H1 (cell line): ENCODE data around the gene NBAS. TPM values are rescaled to one million over a fixed set of nuclear protein-coding genes. Genes with fewer than 3 reads are reported as not detected.

Source experiments
- CTCF ChIA-PET: fragments of 300-600 bp; sonication (Branson Sonifier 250); formaldehyde crosslinking; loops from one replicate; lab custom pipeline; 2021; ENCODE audit not compliant: partially characterized antibody; lab: Charles Lee
- POLR2A ChIA-PET: fragments of 300-600 bp; sonication (Branson Sonifier 250); formaldehyde crosslinking; loops from one replicate; lab custom pipeline; 2021; ENCODE audit warnings: inconsistent platforms; ENCODE audit not compliant: partially characterized antibody; lab: Charles Lee
- DNase-seq, 2 experiments: peaks; one replicate each; pipeline versions ENCODE4 v3.0.0 to v3.0.0-alpha.2; 2010 to 2022; ENCODE audit warnings: low spot score in 2 of 2, low read depth in 1 of 2, mixed read lengths in 1 of 2
- FAIRE-seq: peaks from 2 replicates; lab custom pipeline; 2011; peaks lifted over from hg19 to GRCh38; lab: Jason Lieb, UNC
- H2AFZ ChIP-seq: 2 replicates; pipeline ENCODE4 v1.8.1; 2012; ENCODE audit warnings: low read length, inconsistent platforms
- H2AK5ac ChIP-seq: 2 replicates; pipeline ENCODE4 v1.6.1; 2013; ENCODE audit warnings: low read depth, low read length
- H2BK120ac ChIP-seq: replicated peaks from 2 replicates; pipeline ENCODE3; 2013; ENCODE audit warnings: low read depth, low read length, inconsistent platforms
- H2BK12ac ChIP-seq: 2 replicates; pipeline ENCODE4 v1.6.1; 2013; ENCODE audit warnings: low read depth, low read length
- H2BK15ac ChIP-seq: 2 replicates; pipeline ENCODE4 v1.6.1; 2013; ENCODE audit warnings: low read length
- H2BK20ac ChIP-seq: 2 replicates; pipeline ENCODE4 v1.6.1; 2013; ENCODE audit warnings: low read length
- H2BK5ac ChIP-seq: 2 replicates; pipeline ENCODE4 v1.6.1; 2013; ENCODE audit warnings: low read depth, low read length
- H3K14ac ChIP-seq: 2 replicates; pipeline ENCODE4 v1.6.1; 2013; ENCODE audit warnings: inconsistent platforms; ENCODE audit not compliant: insufficient read length
- H3K18ac ChIP-seq: 2 replicates; pipeline ENCODE4 v1.6.1; 2013; ENCODE audit warnings: low read length; ENCODE audit errors: extremely low read depth
- H3K23ac ChIP-seq: 2 replicates; pipeline ENCODE4 v1.6.1; 2013; ENCODE audit warnings: inconsistent platforms; ENCODE audit not compliant: insufficient read length
- H3K23me2 ChIP-seq: 2 replicates; pipeline ENCODE4 v1.6.1; 2013; ENCODE audit warnings: low read depth, low read length
- H3K27ac ChIP-seq: 2 replicates; pipeline ENCODE4 v1.6.1; 2011; ENCODE audit warnings: low read depth, low read length, inconsistent platforms
- H3K27me3 ChIP-seq, 4 experiments: replicated peaks in 1 of 4; 1 replicate in 1 of 4; 2 replicates in 3 of 4; pipeline versions ENCODE4 v1.6.1 to v1.8.1; 2011 to 2013; ENCODE audit warnings: low read length in 3 of 4, mild to moderate bottlenecking in 3 of 4, inconsistent platforms in 2 of 4, mixed read lengths in 2 of 4, moderate library complexity in 1 of 4; ENCODE audit not compliant: control insufficient read depth in 3 of 4, insufficient read depth in 3 of 4; ENCODE audit errors: extremely low read depth in 1 of 4
- H3K36me3 ChIP-seq, 4 experiments: 2 replicates each; pipeline versions ENCODE4 v1.6.1 to v1.8.1; 2011 to 2013; ENCODE audit warnings: mild to moderate bottlenecking in 4 of 4, low read length in 3 of 4, moderate library complexity in 2 of 4, control low read depth in 1 of 4, inconsistent platforms in 1 of 4; ENCODE audit not compliant: insufficient read depth in 4 of 4, control insufficient read depth in 2 of 4
- H3K4ac ChIP-seq: replicated peaks from 2 replicates; pipeline ENCODE3; 2013; ENCODE audit warnings: low read length, low read depth, mixed read lengths, inconsistent platforms; ENCODE audit not compliant: insufficient read length
- H3K4me1 ChIP-seq, 4 experiments: replicated peaks in 1 of 4; 1 replicate in 1 of 4; 2 replicates in 3 of 4; pipeline versions ENCODE4 v1.6.1 to v1.8.1; 2011 to 2013; ENCODE audit warnings: low read length in 3 of 4, inconsistent platforms in 2 of 4, mixed read lengths in 1 of 4; ENCODE audit not compliant: insufficient read depth in 4 of 4, control insufficient read depth in 3 of 4
- H3K4me2 ChIP-seq, 2 experiments: 2 replicates each; pipeline versions ENCODE4 v1.6.1 to v1.8.1; 2011 to 2013; ENCODE audit warnings: low read depth in 2 of 2, low read length in 2 of 2, control low read depth in 1 of 2, inconsistent platforms in 1 of 2, mild to moderate bottlenecking in 1 of 2; ENCODE audit not compliant: insufficient read depth in 1 of 2
- H3K4me3 ChIP-seq, 4 experiments: fragments of 200-600, 300-600 bp in 1 of 4; sonication (generic), shearing (Covaris generic), sonication (Bioruptor Twin) in 1 of 4; 2 replicates each; pipeline versions ENCODE4 v1.5.1 to v1.8.1; 2011 to 2016; ENCODE audit warnings: low read length in 4 of 4, low read depth in 3 of 4, control low read depth in 2 of 4, inconsistent platforms in 2 of 4, mild to moderate bottlenecking in 2 of 4, mixed read lengths in 1 of 4, moderate library complexity in 1 of 4; ENCODE audit not compliant: insufficient read depth in 2 of 4; ENCODE audit errors: extremely low read depth in 1 of 4
- H3K56ac ChIP-seq: replicated peaks from 2 replicates; pipeline ENCODE3; 2013; ENCODE audit warnings: low read depth, mild to moderate bottlenecking, mixed read lengths, low read length, inconsistent platforms; ENCODE audit not compliant: insufficient read length
- H3K79me1 ChIP-seq: 2 replicates; pipeline ENCODE4 v1.6.1; 2013; ENCODE audit warnings: low read depth, low read length, control low read depth
- H3K79me2 ChIP-seq, 2 experiments: 2 replicates each; pipeline versions ENCODE4 v1.6.1 to v1.8.1; 2012 to 2013; ENCODE audit warnings: low read length in 2 of 2, mild to moderate bottlenecking in 2 of 2, inconsistent platforms in 1 of 2; ENCODE audit not compliant: insufficient read depth in 2 of 2, control insufficient read depth in 1 of 2
- H3K9ac ChIP-seq, 4 experiments: replicated peaks in 1 of 4; 1 replicate in 1 of 4; 2 replicates in 3 of 4; pipeline versions ENCODE4 v1.6.1 to v1.8.1; 2011 to 2013; ENCODE audit warnings: low read depth in 3 of 4, low read length in 3 of 4, control low read depth in 2 of 4, mild to moderate bottlenecking in 2 of 4, moderate library complexity in 2 of 4, inconsistent platforms in 1 of 4; ENCODE audit errors: extremely low read depth in 1 of 4
- H3K9me3 ChIP-seq, 2 experiments: 2 replicates each; pipeline versions ENCODE4 v1.6.1 to v1.8.1; 2012 to 2013; ENCODE audit warnings: mild to moderate bottlenecking in 2 of 2, moderate library complexity in 2 of 2, control low read depth in 1 of 2, inconsistent platforms in 1 of 2, low read depth in 1 of 2, low read length in 1 of 2, mixed read lengths in 1 of 2; ENCODE audit not compliant: insufficient read depth in 2 of 2
- H4K20me1 ChIP-seq, 2 experiments: replicated peaks in 1 of 2; 2 replicates each; pipeline versions ENCODE3 to v1.8.1; 2011 to 2013; ENCODE audit warnings: inconsistent platforms in 2 of 2, low read length in 2 of 2, mild to moderate bottlenecking in 1 of 2; ENCODE audit not compliant: insufficient read depth in 2 of 2, control insufficient read depth in 1 of 2
- H4K5ac ChIP-seq: 2 replicates; pipeline ENCODE4 v1.6.1; 2013; ENCODE audit warnings: low read length, low read depth, mixed read lengths, inconsistent platforms; ENCODE audit not compliant: insufficient read length
- H4K8ac ChIP-seq: 2 replicates; pipeline ENCODE4 v1.8.0; 2013; ENCODE audit warnings: mild to moderate bottlenecking, moderate library complexity, low read length, inconsistent platforms; ENCODE audit not compliant: insufficient read depth; ENCODE audit errors: extremely low read depth
- H4K91ac ChIP-seq: replicated peaks from 2 replicates; pipeline ENCODE3; 2013; ENCODE audit warnings: low read length, mixed read lengths, inconsistent platforms; ENCODE audit not compliant: insufficient read length
- HDAC2 ChIP-seq, 2 experiments: fragments of 300-600 bp in 1 of 2; sonication (generic) in 1 of 2; IDR thresholded peaks; 2 replicates each; pipeline ENCODE4 v1.6.1; 2011 to 2012; ENCODE audit warnings: low read depth in 2 of 2, low read length in 2 of 2, mild to moderate bottlenecking in 2 of 2, moderate library complexity in 2 of 2, borderline replicate concordance in 1 of 2, inconsistent platforms in 1 of 2
- JUN ChIP-seq: IDR thresholded peaks from 2 replicates; pipeline ENCODE4 v1.6.1; 2011; ENCODE audit warnings: low read depth, mild to moderate bottlenecking, improper control_type of control experiment, low read length
- JUND ChIP-seq: IDR thresholded peaks from 2 replicates; pipeline ENCODE4 v1.6.1; 2011; ENCODE audit warnings: mild to moderate bottlenecking, improper control_type of control experiment, low read length
- NRF1 ChIP-seq: IDR thresholded peaks from 2 replicates; pipeline ENCODE4 v1.6.1; 2011; ENCODE audit warnings: mild to moderate bottlenecking, low read depth, low read length, improper control_type of control experiment
- PHF8 ChIP-seq: fragments of 200-600 bp; sonication (generic); conservative IDR thresholded peaks from 2 replicates; pipeline ENCODE4 v1.7.1; 2012; ENCODE audit warnings: low read depth, mild to moderate bottlenecking, inconsistent platforms, low read length, moderate library complexity
- POLR2AphosphoS5 ChIP-seq: IDR thresholded peaks from 2 replicates; pipeline ENCODE4 v1.6.1; 2011; ENCODE audit warnings: low read depth, low read length
- RBBP5 ChIP-seq: IDR thresholded peaks from 2 replicates; pipeline ENCODE4 v1.7.1; 2012; ENCODE audit warnings: low read depth, mild to moderate bottlenecking, inconsistent platforms, low read length, moderate library complexity, borderline replicate concordance
- RNF2 ChIP-seq: fragments of 200-900, 300-1000 bp; sonication (generic); IDR thresholded peaks from 2 replicates; pipeline ENCODE4 v1.7.1; 2016; ENCODE audit warnings: borderline replicate concordance, low read depth, mild to moderate bottlenecking, antibody characterized with exemption, low read length; ENCODE audit not compliant: poor library complexity, severe bottlenecking; ENCODE audit errors: missing control alignments
- SP2 ChIP-seq: IDR thresholded peaks from 2 replicates; pipeline ENCODE4 v1.6.1; 2012; ENCODE audit warnings: mild to moderate bottlenecking, low read length, inconsistent platforms
- SP4 ChIP-seq: IDR thresholded peaks from 2 replicates; pipeline ENCODE4 v1.6.1; 2012; ENCODE audit warnings: low read length, inconsistent platforms
- TCF12 ChIP-seq: IDR thresholded peaks from 2 replicates; pipeline ENCODE4 v1.6.1; 2011; ENCODE audit warnings: low read depth, mild to moderate bottlenecking, low read length
- TEAD4 ChIP-seq: IDR thresholded peaks from 2 replicates; pipeline ENCODE4 v1.6.1; 2012; ENCODE audit warnings: low read depth, low read length, inconsistent platforms, mixed read lengths
- whole genome bisulfite sequencing, 2 experiments: shearing (Covaris generic) in 1 of 2; methylation state at CpG; one replicate each; pipeline versions ENCODE4 v1.1.6 to v1.1.7; 2013 to 2015; ENCODE audit warnings: low lambda C conversion rate in 2 of 2, mixed read lengths in 2 of 2, inconsistent platforms in 1 of 2, low coverage in 1 of 2, missing lambda C conversion rate in 1 of 2; ENCODE audit not compliant: insufficient replicate concordance in 2 of 2, insufficient coverage in 1 of 2, insufficient read length in 1 of 2; ENCODE audit errors: extremely low coverage in 1 of 2, missing lambda C conversion rate in 1 of 2; 5-methylcytosine and 5-hydroxymethylcytosine counted together
- polyA plus RNA-seq, 7 experiments: library from polyadenylated mRNA; depleted of rRNA in 3 of 7; stranded (reverse) in 5 of 7; unstranded in 2 of 7; fragments of >200 nt in 5 of 7; fragments of 200-250 nt in 2 of 7; gene quantifications; 1 replicate in 5 of 7; 2 replicates in 1 of 7; 4 replicates in 1 of 7; pipeline versions ENCODE4 v1.2.1 to v1.2.3, GENCODE V29; 2011 to 2013; ENCODE audit warnings: missing spikeins in 2 of 7, mixed read lengths in 2 of 7
- total RNA-seq: library from RNA; stranded (reverse); fragmentation: NEBNext Ultra II Directional; extraction: Animal tissue kit (Norgen Biotek cat#: 25700); gene quantifications from 2 replicates; pipeline ENCODE4 v1.2.1, GENCODE V29; 2021
- TF ChIP-seq, protein P1 (sequence below): IDR thresholded peaks from 2 replicates; pipeline ENCODE4 v1.6.1; 2012; ENCODE audit warnings: low read length, inconsistent platforms

The NBAS gene
- total and polyA plus RNA-seq, 2 of the 8 experiments (the other 6 are each of a cell fraction or from before 2014, with no cell fraction given) = 19.6 to 34.8 TPM

DNA sequence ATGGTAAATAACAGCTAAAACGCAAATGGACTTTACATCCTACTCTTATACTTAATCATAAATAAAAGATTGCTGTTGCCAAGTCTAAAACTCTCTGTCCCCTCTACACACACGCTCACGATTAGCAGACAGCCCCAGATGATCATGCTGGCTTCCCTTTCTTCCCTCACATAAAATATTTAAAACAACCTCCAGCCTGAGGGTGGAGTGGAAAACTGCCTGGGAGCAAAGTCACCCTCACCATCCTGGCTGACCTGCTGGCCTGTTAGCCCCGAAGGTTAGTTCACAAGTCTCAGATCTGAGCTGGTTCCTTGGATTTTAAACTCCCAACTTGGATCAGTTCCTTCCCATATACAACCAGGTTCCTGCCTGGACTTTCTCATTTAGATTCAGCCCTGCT lies 288.2 kb downstream of the NBAS start:
- Histone ChIP-seq H2BK12ac (no peak overlapping the region), H2BK20ac (no peak overlapping the region), H3K4me3 (no peak overlapping the region), H2BK120ac (no peak overlapping the region), H3K14ac (no peak overlapping the region), H2BK5ac (no peak overlapping the region), H4K91ac (no peak overlapping the region), H2AFZ (no peak overlapping the region), H3K56ac (no peak overlapping the region), H3K27ac (no peak overlapping the region), H3K9ac (no peak overlapping the region), H4K8ac (no peak overlapping the region; the same call in 1 of the 2 replicates), H3K23ac (no peak overlapping the region), H3K9me3 (no peaks in the 10 kb centered on the region), H3K79me2 (no peaks in the 10 kb centered on the region), H3K4ac (no peak overlapping the region), H3K23me2 (no peaks in the 10 kb centered on the region), H3K79me1 (no peaks in the 10 kb centered on the region), H4K20me1 (no peaks in the 10 kb centered on the region), H3K4me2 (no peak overlapping the region), H2BK15ac (no peak overlapping the region), H2AK5ac (no peak overlapping the region), H3K36me3 (peaks cover 0 to 4% (median 0%) of the 10 kb centered on the region in 4 experiments; a peak in 2 of 8 replicates), H3K4me1 (no peaks in the 10 kb centered on the region), H4K5ac (no peak overlapping the region), H3K27me3 (no peaks in the 10 kb centered on the region), H3K18ac (no peak overlapping the region)
- ChIA-PET CTCF (interaction anchor here (0.6 to 1.4 kb wide), 2 partner anchors 304 to 923 kb away, joined by 3 to 4 read pairs; no protein-coding TSS in a partner anchor), POLR2A (no interaction called here)
- DNase-seq (no peak), FAIRE-seq (no peak)
- 96% methylated on average over 4 of the region's 4 CpGs; no CpG with 5 or more reads in 1 of the 2 experiments for WGBS, 2 experiments
- TF ChIP-seq, protein P1, sequence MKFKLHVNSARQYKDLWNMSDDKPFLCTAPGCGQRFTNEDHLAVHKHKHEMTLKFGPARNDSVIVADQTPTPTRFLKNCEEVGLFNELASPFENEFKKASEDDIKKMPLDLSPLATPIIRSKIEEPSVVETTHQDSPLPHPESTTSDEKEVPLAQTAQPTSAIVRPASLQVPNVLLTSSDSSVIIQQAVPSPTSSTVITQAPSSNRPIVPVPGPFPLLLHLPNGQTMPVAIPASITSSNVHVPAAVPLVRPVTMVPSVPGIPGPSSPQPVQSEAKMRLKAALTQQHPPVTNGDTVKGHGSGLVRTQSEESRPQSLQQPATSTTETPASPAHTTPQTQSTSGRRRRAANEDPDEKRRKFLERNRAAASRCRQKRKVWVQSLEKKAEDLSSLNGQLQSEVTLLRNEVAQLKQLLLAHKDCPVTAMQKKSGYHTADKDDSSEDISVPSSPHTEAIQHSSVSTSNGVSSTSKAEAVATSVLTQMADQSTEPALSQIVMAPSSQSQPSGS = no peak
- no peak for TF ChIP-seq RBBP5
- no peak for TF ChIP-seq POLR2AphosphoS5
- no peak for TF ChIP-seq JUN
- TF ChIP-seq SP4 = no peak
- TF ChIP-seq TCF12 = no peak
- no peak for TF ChIP-seq JUND
- no peak for TF ChIP-seq PHF8
- no peak for TF ChIP-seq RNF2
- no peak for TF ChIP-seq NRF1
- TF ChIP-seq SP2 = no peak
- no peak for TF ChIP-seq HDAC2 (IDR thresholded peaks at IDR 0.05; ENCODE audit: borderline replicate concordance in 1 of 2, low read depth in 2 of 2, low read length in 2 of 2)
- no peak for TF ChIP-seq TEAD4
